Right lobe of liver (tissue), 4 donors: Measurements from ENCODE around the gene TRIO.

Experiments
- CTCF ChIP-seq, 4 donors: fragments of 200-600 bp in 3 of 4; fragments of 450-650 bp in 1 of 4; IDR thresholded peaks; one replicate each; pipeline versions ENCODE4 v1.5.1 to v1.8.0; 2016 to 2022; ENCODE audit warnings: antibody characterized with exemption in 4 of 4, mild to moderate bottlenecking in 2 of 4
- POLR2A ChIP-seq: fragments of 450-650 bp; IDR thresholded peaks from one replicate; pipeline ENCODE4 v1.6.1; 2017; ENCODE audit warnings: antibody characterized with exemption, mild to moderate bottlenecking
- donor health status: DM: no; HTN: no; CAD: no.
- donor health status: DM: no; HTN: no; CAD: no.
- donor health status: DM: no; HTN: yes; CAD: no.

GRCh38 chr5:14510880-14511279, 367.7 kb downstream of the TRIO start:
- no peak for TF ChIP-seq CTCF (IDR thresholded peaks at IDR 0.05)
- TF ChIP-seq POLR2A: no peak
